ENCODE data around the gene CAMSAP2. TPM values are rescaled to one million over a fixed set of nuclear protein-coding genes. Genes with fewer than 3 reads are reported as not detected.

Gene CAMSAP2
- total RNA-seq, 1 donor: 50.3 TPM

GRCh38 chr1:200877010-200877409, 138.3 kb downstream of the CAMSAP2 start:
- peaks cover 64% of the 10 kb centered on the region for H3K27me3 ChIP-seq (ENCODE audit: insufficient read depth, low read length)
- no peaks in the 10 kb centered on the region for H3K4me1 ChIP-seq (ENCODE audit: insufficient read depth, low read length)
- H3K36me3 ChIP-seq (ENCODE audit: insufficient read depth, low read length): no peaks in the 10 kb centered on the region
- no peak overlapping the region for H3K27ac ChIP-seq (ENCODE audit: low read depth, low read length)
- H3K4me2 ChIP-seq (ENCODE audit: insufficient read depth, low read length): no peak overlapping the region
- H3K4me3 ChIP-seq (ENCODE audit: insufficient read depth, low read length): no peak overlapping the region
- no peaks in the 10 kb centered on the region for H4K20me1 ChIP-seq (ENCODE audit: insufficient read depth, low read length)
- no peak for TF ChIP-seq CTCF (IDR thresholded peaks at IDR 0.05; ENCODE audit: extremely low read depth, low read depth, low read length)
- H3K9me3 ChIP-seq (ENCODE audit: low read depth, low read length): no peaks in the 10 kb centered on the region
- no peak overlapping the region for H2AFZ ChIP-seq (ENCODE audit: low read length)
- H3K79me2 ChIP-seq (ENCODE audit: insufficient read depth, low read length): no peaks in the 10 kb centered on the region
- no peak for DNase-seq (ENCODE audit: insufficient read length, low spot score, missing footprints)

- no peak for TF ChIP-seq CTCF (IDR thresholded peaks at IDR 0.05; ENCODE audit: extremely low read depth, low read depth, low read length)
- Histone ChIP-seq H3K79me2 (ENCODE audit: insufficient read depth, low read length) (no peaks in the 10 kb centered on the region), H3K9me3 (ENCODE audit: low read depth, low read length) (no peaks in the 10 kb centered on the region), H2AFZ (ENCODE audit: low read length) (no peak overlapping the region), H3K4me2 (ENCODE audit: insufficient read depth, low read length) (no peak overlapping the region), H3K4me1 (ENCODE audit: insufficient read depth, low read length) (no peaks in the 10 kb centered on the region), H3K36me3 (ENCODE audit: insufficient read depth, low read length) (no peaks in the 10 kb centered on the region), H3K27ac (ENCODE audit: low read depth, low read length) (no peak overlapping the region), H3K27me3 (ENCODE audit: insufficient read depth, low read length) (peaks cover 55% of the 10 kb centered on the region), H4K20me1 (ENCODE audit: insufficient read depth, low read length) (no peaks in the 10 kb centered on the region), H3K4me3 (ENCODE audit: insufficient read depth, low read length) (no peak overlapping the region)
- DNase-seq (ENCODE audit: insufficient read length, low spot score, missing footprints): no peak
Observed at GRCh38 chr1:200877839-200878551, 139.3 kb downstream of the CAMSAP2 start.

- Histone ChIP-seq H3K36me3 (ENCODE audit: insufficient read depth, low read length) (no peaks in the 10 kb centered on the region), H3K4me2 (ENCODE audit: insufficient read depth, low read length) (no peak overlapping the region), H3K27ac (ENCODE audit: low read depth, low read length) (no peak overlapping the region), H3K27me3 (ENCODE audit: insufficient read depth, low read length) (peaks cover 33% of the 10 kb centered on the region), H3K79me2 (ENCODE audit: insufficient read depth, low read length) (no peaks in the 10 kb centered on the region), H3K4me1 (ENCODE audit: insufficient read depth, low read length) (no peaks in the 10 kb centered on the region), H4K20me1 (ENCODE audit: insufficient read depth, low read length) (no peaks in the 10 kb centered on the region), H2AFZ (ENCODE audit: low read length) (no peak overlapping the region), H3K4me3 (ENCODE audit: insufficient read depth, low read length) (no peak overlapping the region), H3K9me3 (ENCODE audit: low read depth, low read length) (no peaks in the 10 kb centered on the region)
- no peak for TF ChIP-seq CTCF (IDR thresholded peaks at IDR 0.05; ENCODE audit: extremely low read depth, low read depth, low read length)
- DNase-seq (ENCODE audit: insufficient read length, low spot score, missing footprints): no peak
Observed at GRCh38 chr1:200880212-200880611, 141.5 kb downstream of the CAMSAP2 start.

- no peak for TF ChIP-seq CTCF (IDR thresholded peaks at IDR 0.05; ENCODE audit: extremely low read depth, low read depth, low read length)
- Histone ChIP-seq H3K4me1 (ENCODE audit: insufficient read depth, low read length) (no peaks in the 10 kb centered on the region), H2AFZ (ENCODE audit: low read length) (no peak overlapping the region), H3K27me3 (ENCODE audit: insufficient read depth, low read length) (peaks cover 21% of the 10 kb centered on the region), H3K9me3 (ENCODE audit: low read depth, low read length) (no peaks in the 10 kb centered on the region), H3K36me3 (ENCODE audit: insufficient read depth, low read length) (no peaks in the 10 kb centered on the region), H3K4me3 (ENCODE audit: insufficient read depth, low read length) (no peak overlapping the region), H4K20me1 (ENCODE audit: insufficient read depth, low read length) (no peaks in the 10 kb centered on the region), H3K4me2 (ENCODE audit: insufficient read depth, low read length) (no peak overlapping the region), H3K27ac (ENCODE audit: low read depth, low read length) (no peak overlapping the region), H3K79me2 (ENCODE audit: insufficient read depth, low read length) (no peaks in the 10 kb centered on the region)
- no peak for DNase-seq (ENCODE audit: insufficient read length, low spot score, missing footprints)
Observed at GRCh38 chr1:200883118-200883517, 144.4 kb downstream of the CAMSAP2 start.

All from osteoblast (primary cell).